ENCODE data around the gene JUNB. TPM values are rescaled to one million over a fixed set of nuclear protein-coding genes. Genes with fewer than 3 reads are reported as not detected.

The JUNB gene
- total RNA-seq, 4 donors from 2014 or later = 852 to 2,498 (median 1,079) TPM

DNA sequence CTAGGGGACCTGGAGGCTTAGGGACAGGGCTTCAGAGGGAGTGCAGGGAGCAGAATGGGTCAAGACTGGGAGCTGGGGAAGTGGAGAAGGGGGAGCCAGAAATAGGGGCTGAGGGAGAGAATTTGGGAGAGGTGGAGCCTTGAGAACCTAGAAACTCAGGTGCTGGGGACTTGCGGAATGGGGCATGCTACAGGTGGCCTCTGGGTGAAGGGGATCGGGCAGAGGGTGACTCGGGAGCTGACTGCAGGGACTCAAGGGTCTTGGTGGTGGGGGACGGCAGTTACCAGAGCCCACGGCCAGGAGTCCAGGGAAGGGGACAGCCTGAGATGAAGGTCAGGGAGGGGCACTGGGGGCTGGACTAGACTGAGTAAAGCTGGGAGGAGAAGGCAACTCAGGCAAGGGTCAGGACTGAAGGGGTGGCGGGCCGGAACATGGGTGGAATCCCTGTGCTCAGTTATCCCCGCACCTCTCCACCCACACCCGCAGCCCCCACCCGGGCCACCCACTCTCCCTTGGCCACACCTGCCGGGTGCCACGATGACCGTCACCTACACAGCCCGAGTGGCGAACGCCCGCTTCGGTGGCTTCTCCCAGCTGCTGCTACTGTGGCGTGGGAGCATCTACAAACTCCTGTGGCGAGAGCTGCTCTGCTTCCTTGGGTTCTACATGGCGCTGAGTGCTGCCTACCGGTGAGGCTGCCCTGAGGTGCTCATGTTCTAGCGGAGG is 39.1 kb upstream of the JUNB start:
- no peak for ATAC-seq (ENCODE audit: low FRiP score)
- TF ChIP-seq, protein P1, sequence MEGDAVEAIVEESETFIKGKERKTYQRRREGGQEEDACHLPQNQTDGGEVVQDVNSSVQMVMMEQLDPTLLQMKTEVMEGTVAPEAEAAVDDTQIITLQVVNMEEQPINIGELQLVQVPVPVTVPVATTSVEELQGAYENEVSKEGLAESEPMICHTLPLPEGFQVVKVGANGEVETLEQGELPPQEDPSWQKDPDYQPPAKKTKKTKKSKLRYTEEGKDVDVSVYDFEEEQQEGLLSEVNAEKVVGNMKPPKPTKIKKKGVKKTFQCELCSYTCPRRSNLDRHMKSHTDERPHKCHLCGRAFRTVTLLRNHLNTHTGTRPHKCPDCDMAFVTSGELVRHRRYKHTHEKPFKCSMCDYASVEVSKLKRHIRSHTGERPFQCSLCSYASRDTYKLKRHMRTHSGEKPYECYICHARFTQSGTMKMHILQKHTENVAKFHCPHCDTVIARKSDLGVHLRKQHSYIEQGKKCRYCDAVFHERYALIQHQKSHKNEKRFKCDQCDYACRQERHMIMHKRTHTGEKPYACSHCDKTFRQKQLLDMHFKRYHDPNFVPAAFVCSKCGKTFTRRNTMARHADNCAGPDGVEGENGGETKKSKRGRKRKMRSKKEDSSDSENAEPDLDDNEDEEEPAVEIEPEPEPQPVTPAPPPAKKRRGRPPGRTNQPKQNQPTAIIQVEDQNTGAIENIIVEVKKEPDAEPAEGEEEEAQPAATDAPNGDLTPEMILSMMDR (IDR thresholded peaks at IDR 0.05) = no peak
- no peak for DNase-seq (ENCODE audit: low spot score)

DNA sequence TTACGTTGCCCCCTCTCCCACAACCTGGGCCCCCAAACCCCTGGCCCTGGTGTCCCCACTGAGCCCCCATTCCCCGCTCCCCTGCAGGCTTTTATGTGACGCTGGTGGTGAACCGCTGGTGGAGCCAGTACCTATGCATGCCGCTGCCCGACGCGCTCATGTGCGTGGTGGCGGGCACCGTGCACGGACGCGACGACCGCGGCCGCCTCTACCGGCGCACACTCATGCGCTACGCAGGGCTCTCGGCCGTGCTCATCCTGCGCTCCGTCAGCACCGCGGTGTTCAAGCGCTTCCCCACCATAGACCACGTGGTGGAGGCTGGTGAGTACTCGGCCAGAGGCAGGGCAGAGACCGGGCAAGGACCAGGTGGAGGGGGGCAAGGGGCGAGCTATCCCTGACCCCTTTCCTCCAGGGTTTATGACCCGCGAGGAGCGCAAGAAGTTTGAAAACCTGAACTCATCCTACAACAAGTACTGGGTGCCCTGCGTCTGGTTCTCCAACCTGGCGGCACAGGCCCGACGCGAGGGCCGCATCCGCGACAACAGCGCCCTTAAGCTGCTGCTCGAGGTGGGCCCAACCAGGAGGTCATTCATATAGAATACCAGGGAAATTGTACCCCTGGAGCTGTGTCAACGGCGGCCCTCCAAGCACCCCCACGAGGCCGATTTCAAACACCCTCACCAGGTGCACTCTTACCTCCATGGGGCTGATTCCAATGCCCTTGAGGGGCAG is 36.7 kb upstream of the JUNB start:
- no peak for ATAC-seq (ENCODE audit: low FRiP score)
- DNase-seq (ENCODE audit: low spot score) = no peak
- TF ChIP-seq, protein P1 (IDR thresholded peaks at IDR 0.05) = no peak

DNA sequence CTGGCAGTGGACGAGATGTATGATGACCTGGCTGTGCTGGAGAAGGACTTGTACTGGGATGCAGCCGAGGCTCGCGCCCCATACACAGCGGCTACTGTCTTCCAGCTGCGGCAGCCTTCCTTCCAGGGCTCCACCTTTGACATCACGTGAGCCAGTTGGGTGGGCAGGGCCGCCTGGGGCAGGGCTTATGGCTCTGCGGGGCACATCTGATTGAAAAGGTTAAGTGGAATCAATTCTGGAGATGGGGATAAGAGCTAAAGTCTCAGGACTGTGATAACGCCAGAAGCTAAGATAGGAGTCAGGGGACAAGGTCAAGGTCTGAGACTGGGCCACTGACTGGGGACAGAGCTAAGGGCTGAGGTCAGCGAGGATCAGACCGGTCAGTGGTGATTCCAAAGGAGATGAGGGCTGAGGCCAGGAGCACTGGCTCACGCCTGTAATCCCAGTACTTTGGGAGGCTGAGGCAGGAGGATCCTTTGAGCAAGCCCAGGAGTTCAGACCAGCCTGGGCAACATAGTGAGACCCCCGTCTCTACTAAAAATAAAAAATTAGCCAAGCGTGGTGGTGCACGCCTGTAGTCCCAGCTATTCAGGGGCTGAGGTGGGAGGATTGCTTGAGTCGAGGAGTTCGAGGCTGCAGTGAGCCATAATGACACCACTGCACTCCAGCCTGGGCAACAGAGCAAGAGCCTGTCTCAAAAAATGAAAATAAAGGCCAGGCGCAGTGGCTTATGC is 35.0 kb upstream of the JUNB start:
- DNase-seq (ENCODE audit: low spot score) (no peak), ATAC-seq (ENCODE audit: low FRiP score) (no peak)
- TF ChIP-seq, protein P1 (IDR thresholded peaks at IDR 0.05) = no peak

DNA sequence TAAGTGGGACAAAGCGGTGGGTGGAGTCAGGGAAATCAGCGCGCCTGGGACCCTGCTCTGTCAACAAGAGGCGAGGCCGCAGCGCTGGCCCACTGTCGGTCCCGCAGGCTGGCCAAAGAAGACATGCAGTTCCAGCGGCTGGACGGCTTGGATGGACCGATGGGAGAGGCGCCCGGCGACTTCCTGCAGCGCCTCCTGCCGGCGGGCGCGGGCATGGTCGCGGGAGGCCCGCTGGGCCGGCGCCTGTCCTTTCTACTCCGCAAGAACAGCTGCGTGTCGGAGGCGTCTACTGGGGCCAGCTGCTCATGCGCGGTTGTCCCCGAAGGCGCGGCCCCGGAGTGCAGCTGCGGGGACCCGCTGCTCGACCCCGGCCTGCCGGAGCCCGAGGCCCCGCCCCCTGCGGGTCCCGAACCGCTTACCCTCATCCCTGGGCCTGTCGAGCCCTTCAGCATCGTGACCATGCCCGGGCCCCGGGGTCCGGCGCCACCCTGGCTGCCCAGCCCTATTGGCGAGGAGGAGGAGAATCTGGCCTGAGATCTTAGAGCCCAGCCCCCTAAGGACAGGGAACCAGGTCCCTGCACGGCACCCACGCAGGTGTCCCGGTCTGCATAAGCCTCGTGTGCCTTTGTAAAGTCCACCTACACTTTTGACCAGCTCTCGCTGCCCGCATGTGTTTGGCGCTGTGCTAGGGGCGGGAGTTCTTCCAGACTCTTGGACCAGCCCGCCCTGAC is 33.6 kb upstream of the JUNB start:
- peak; percentile 35 for DNase-seq (ENCODE audit: low spot score)
- TF ChIP-seq, protein P1 (IDR thresholded peaks at IDR 0.05) = peak in 2 of 3 donors; percentile 36 to 55
- ATAC-seq (ENCODE audit: low FRiP score) = peak; percentile 67

DNA sequence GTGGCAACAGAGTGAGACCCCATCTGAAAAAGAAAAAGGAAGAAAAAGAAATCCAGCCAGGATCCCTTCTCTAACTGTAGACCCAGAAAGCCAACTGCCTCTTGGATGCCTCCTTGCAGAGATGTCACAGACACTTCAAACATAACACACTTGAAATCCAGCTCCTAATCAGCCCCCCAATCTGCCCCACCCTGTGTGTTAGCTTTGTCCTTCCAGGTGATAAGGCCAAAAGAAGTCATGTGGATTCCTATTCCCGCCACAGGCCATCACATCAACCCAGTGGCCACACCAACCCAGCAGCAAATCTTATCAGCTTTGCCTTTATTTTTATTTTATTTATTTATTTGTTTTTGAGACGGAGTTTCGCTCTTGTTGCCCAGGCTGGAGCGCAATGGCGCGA is 31.6 kb upstream of the JUNB start:
- ATAC-seq (ENCODE audit: low FRiP score) = no peak
- DNase-seq (ENCODE audit: low spot score) = no peak
- TF ChIP-seq, protein P1 (IDR thresholded peaks at IDR 0.05) = no peak

DNA sequence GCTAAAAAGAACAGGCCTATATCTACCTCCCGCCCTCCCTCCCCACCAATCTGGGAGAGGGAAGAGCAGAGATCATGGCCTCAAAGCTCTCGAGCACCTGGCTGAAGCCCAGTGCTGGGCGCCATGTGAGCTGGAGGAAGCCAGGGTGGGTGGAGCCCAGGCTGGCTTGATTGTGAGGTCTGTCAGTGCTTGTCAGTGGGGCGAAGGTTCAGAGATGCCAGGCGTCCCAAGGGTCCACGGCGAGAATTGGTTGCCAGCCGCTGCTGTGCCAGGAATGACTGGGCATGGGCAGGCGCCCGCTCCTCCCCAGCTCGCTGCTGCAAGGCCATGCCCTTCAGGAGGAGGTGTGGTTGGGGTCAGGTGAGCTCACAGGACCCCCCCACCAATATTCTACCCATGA is 28.2 kb upstream of the JUNB start:
- ATAC-seq (ENCODE audit: low FRiP score) = no peak
- TF ChIP-seq, protein P1 (IDR thresholded peaks at IDR 0.05) = no peak
- DNase-seq (ENCODE audit: low spot score) = no peak

All from omental fat pad (tissue), 4 donors.